ENCODE measurements around the gene PPP1R9A. TPM values are rescaled to one million over a fixed set of nuclear protein-coding genes. Genes with fewer than 3 reads are reported as not detected.

PPP1R9A gene
- 3.6 and 5.6 TPM in 2 replicates for total RNA-seq (2014; rRNA removed; shearing (Covaris generic))
- 1.6 and 2.9 TPM in 2 replicates for polyA plus RNA-seq (2014; cell fraction: nucleus; rRNA removed)

GRCh38 chr7:94907026-94907810 lies at the start of gene PPP1R9A:
Gene PPP1R9A, plus strand, starts transcription at chr7:94907594. Its CDS starts 2,520 bp downstream, at chr7:94910114.
- DNase-seq (ENCODE audit: extremely low read depth, low read depth) = peak; percentile 15

DNA sequence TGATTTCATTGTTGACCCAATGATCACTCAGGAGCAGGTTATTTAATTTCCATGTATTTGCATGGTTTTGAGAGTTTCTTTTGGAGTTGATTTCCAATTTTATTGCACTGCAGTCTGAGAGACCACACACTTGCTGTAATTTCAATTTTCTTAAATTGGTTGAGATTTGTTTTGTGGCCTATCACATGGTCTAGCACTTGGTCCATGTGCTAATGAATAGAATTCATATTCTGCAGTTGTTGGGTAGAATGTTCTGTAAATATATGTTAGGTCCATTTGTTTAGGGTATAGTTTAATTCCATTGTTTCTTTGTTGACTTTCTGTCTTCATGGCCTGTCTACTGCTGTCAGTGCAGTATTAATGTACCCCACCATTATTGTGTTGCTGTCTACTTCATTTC lies 36.3 kb upstream of the PPP1R9A start:
- no peak for DNase-seq (ENCODE audit: extremely low read depth, low read depth)

DNA sequence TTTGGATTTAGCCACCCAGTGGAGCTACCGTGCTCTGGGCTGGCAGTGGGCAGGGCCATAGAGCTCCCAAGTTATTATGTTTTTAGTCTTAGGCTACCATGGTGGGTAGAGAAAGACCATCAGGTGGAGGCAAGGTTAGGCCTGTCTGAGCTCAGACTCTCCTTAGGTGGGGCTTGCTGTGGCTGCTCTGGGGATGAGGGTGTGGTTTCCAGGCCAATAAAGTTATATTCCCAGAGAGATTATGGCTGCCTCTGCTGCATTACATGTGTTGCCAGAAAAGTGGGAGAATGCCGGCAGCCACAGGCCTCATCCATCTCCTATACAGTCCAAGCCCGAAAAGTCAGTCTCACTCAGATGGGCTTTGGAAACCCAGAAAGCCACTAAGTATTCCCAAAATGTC lies 34.2 kb upstream of the PPP1R9A start:
- no peak for DNase-seq (ENCODE audit: extremely low read depth, low read depth)

GRCh38 chr7:94874036-94874785 lies 33.2 kb upstream of the PPP1R9A start:
- DNase-seq (ENCODE audit: extremely low read depth, low read depth) = no peak

DNA sequence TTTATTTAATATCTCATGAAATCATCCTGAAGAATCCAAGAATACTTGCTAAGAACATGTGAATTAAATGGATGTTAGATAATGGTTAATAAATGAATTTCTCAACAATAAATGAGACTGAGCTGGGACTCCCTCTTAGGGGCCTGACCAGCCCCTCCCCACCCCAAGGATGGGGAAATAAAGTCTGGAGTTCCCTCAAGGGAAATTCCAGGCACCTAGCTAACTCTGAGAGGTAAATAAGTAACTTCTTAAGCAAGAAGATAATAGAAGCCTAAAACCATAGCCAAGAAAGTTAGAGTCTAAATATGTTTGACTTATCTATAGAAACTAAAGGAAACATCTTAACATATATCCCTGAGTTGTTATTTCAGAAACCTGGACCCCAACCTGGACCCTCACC lies 32.2 kb upstream of the PPP1R9A start:
- no peak for DNase-seq (ENCODE audit: extremely low read depth, low read depth)

DNA sequence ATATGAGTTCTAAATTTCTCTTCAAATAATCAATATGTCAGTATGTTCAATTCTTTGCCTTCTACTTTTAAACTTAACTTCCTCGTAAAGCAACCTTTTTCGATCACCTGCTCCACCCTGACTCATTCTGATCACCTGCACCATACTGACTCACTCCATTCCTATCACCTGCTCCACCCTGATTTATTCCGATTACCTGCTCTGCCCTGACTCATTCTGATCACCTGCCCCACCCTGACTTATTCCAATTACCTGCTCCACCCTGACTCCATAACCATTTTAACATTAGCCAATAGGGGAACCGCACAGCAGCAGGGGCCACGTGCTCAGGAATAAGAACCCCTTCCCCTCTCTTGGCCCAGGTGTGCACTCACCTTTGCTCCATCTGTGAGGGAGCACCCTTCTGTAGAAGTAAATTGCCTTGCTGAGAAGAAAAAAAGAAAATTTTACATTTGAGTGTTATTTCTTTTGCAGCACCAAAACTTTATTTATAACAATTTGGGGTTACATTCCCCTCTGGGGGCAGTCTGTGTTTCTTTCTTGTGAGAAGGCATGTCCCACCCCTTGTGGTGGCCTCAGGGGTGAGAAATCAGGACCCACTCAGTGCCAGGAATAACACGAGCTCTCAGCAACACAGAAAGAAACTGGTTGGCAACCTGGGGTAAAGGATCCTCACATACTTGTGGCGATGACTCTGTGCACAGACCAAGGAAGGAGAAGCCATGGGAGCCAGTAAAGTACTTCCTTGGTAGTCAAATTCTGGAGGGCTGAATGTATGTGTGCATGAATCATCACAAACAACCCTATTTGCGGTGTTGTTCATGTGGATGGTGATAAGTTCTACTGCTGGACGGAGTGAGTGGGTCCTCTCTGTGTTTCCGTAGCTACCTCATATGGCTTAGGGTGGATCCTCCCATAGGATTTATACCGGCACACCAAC lies 29.4 kb upstream of the PPP1R9A start:
- no peak for DNase-seq (ENCODE audit: extremely low read depth, low read depth)

GRCh38 chr7:94882891-94883290 lies 24.5 kb upstream of the PPP1R9A start:
- no peak for DNase-seq (ENCODE audit: extremely low read depth, low read depth)

DNA sequence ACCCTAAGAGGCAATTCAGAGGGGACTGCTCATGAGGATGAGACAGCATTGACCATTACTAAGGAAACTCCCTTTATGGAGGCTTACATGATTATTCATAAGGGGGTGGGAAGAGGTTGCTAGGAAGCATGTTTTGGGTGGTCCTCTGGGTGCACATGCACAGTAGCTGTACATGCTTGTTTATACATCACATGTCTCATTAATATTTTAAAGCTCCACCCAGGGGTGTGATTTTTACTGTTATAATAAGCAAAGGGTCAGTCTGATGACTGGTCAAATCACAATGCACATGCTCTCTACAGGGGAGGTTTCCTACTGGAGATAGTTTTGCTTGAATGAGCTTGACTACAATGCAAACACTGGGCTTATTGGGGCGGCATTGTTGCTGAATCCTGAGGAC lies 23.8 kb upstream of the PPP1R9A start:
- no peak for DNase-seq (ENCODE audit: extremely low read depth, low read depth)

GRCh38 chr7:94888551-94888950 lies 18.8 kb upstream of the PPP1R9A start:
- no peak for DNase-seq (ENCODE audit: extremely low read depth, low read depth)

GRCh38 chr7:94888995-94889523 lies 18.3 kb upstream of the PPP1R9A start:
- DNase-seq (ENCODE audit: extremely low read depth, low read depth) = no peak

- no peak for DNase-seq (ENCODE audit: extremely low read depth, low read depth)
These were observed 17.2 kb upstream of the PPP1R9A start for GRCh38 chr7:94890216-94890615.

DNA sequence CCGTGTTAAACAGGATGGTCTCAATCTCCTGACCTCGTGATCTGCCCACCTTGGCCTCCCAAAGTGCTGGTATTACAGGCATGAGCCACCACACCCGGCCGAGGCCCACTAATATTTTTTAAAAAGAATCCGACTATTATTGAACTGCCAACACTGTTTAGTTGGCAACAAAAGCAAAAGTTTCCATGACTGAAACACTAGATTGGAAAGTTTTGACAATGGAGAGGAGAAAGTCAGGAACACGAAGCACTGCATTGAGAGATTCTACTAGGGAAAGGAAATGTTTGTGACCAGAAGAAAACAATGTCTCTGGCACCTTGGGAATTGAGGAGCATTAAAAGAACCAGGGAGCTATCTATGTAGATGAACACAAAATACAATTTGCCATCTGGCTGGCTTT lies 13.7 kb upstream of the PPP1R9A start:
- no peak for DNase-seq (ENCODE audit: extremely low read depth, low read depth)

GRCh38 chr7:94897541-94897940 lies 9.9 kb upstream of the PPP1R9A start:
- DNase-seq (ENCODE audit: extremely low read depth, low read depth) = no peak

DNA sequence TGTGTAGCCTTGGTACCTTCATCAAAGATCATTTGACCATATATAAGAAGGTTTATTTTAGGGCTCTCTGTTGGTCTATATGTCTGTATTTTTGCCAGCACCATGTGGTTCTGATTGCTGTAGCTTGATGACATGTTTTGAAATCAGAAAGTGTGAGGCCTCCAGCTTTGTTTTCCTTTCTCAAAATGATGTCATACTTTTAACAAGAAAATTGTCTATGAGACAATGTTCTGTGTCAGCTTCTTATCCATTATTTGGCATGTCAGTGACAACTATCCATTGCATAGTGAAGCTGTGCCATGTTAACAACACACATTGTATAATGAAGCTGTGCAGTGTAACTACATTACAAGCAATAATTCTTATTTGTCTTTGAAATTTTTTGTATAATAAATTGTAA lies 9.1 kb upstream of the PPP1R9A start:
- DNase-seq (ENCODE audit: extremely low read depth, low read depth) = no peak

GRCh38 chr7:94901981-94902380 lies 5.4 kb upstream of the PPP1R9A start:
- DNase-seq (ENCODE audit: extremely low read depth, low read depth) = no peak

GRCh38 chr7:94903971-94904370 lies 3.4 kb upstream of the PPP1R9A start:
- no peak for DNase-seq (ENCODE audit: extremely low read depth, low read depth)

DNA sequence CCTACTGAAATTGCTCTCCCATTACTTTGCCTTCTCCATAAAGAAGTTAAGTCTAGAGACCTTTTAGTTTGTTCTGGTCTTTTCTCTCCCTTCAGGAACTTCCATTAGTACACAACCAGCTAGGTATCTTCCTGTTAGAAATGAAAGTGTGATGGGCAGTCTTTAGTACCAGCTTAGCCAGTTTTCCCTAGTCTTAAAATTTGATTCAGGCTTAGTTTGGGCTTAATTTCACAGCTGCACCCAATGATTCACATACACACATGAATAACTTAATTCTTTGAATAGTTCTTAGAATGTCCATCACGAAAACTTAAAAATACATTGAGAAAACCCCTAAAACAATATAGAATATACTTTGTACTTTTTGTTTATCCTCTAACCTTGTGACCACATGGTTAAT lies 2.4 kb upstream of the PPP1R9A start:
- DNase-seq (ENCODE audit: extremely low read depth, low read depth) = no peak

GRCh38 chr7:94906065-94906851 lies 1.1 kb upstream of the PPP1R9A start:
- DNase-seq (ENCODE audit: extremely low read depth, low read depth) = no peak

- no peak for DNase-seq (ENCODE audit: extremely low read depth, low read depth)
These were observed 473 bp downstream of the PPP1R9A start for GRCh38 chr7:94907811-94908322.
